Measurements from ENCODE around the gene ZNF407.

- TF ChIP-seq CTCF (IDR thresholded peaks at IDR 0.05 in 2 of 3, conservative IDR thresholded peaks at IDR 0.05 in 1 of 3; ENCODE audit: borderline replicate concordance in 1 of 3, insufficient read depth in 1 of 3, low read depth in 2 of 3, low read length in 2 of 3) (no peak), ATF3 (IDR thresholded peaks at IDR 0.05) (no peak), EZH2 (IDR thresholded peaks at IDR 0.05) (no peak), MAX (IDR thresholded peaks at IDR 0.05) (no peak), POLR2A (IDR thresholded peaks at IDR 0.05; ENCODE audit: borderline replicate concordance, extremely low read depth, insufficient read depth, insufficient read length) (no peak), ZFX (IDR thresholded peaks at IDR 0.05) (no peak), ZNF274 (IDR thresholded peaks at IDR 0.05; ENCODE audit: low read depth, low read length) (no peak), RAD21 (IDR thresholded peaks at IDR 0.05; ENCODE audit: low read depth) (no peak), YY1 (IDR thresholded peaks at IDR 0.05; ENCODE audit: extremely low read depth, insufficient replicate concordance, low read depth, low read length) (no peak), ELF1 (IDR thresholded peaks at IDR 0.05; ENCODE audit: borderline replicate concordance, low read depth) (no peak), CEBPB (IDR thresholded peaks at IDR 0.05; ENCODE audit: low read depth) (no peak), POLR2AphosphoS5 (IDR thresholded peaks at IDR 0.05; ENCODE audit: low read depth, low read length) (no peak), ZBTB33 (IDR thresholded peaks at IDR 0.05; ENCODE audit: extremely low read depth, insufficient replicate concordance, low read length) (no peak), EZH2phosphoT487 (IDR thresholded peaks at IDR 0.05; ENCODE audit: borderline replicate concordance) (no peak)
Observed at GRCh38 chr18:74806073-74806472, 208.4 kb downstream of the ZNF407 start.
